K562 (cell line): ENCODE results near the gene LY6G6C. TPM values are rescaled to one million over a fixed set of nuclear protein-coding genes. Genes with fewer than 3 reads are reported as not detected.

ENCODE experiments used
- ATAC-seq: fragments of 200-7000 bp; cut with Tn5 transposase; 3 replicates; pipeline ENCODE4 v1.9.1; 2020; ENCODE audit warnings: moderate library complexity
- BruUV-seq: library from RNA; stranded (reverse); fragments of 400-500 nt; replicated peaks from 2 replicates; lab custom pipeline; 2021; lab: Mats Ljungman, UMichigan
- CTCF ChIA-PET: fragments of 300-600 bp; formaldehyde crosslinking; extraction: SDS; loops from one replicate; lab custom pipeline; 2021; ENCODE audit warnings: low intra/inter-chr PET ratio; lab: Yijun Ruan, JAX
- POLR2A ChIA-PET: fragments of 300-600, 350-650 bp; sonication (Branson Sonifier 250); formaldehyde crosslinking; extraction: SDS; loops from one replicate; lab custom pipeline; 2021; ENCODE audit warnings: antibody characterized with exemption, inconsistent platforms; lab: Yijun Ruan, JAX
- DNase-seq, 4 experiments: peaks; one replicate each; pipeline versions ENCODE4 v3.0.0 to v3.0.0-alpha.2; 2011 to 2018; ENCODE audit warnings: low spot score in 3 of 4, mixed read lengths in 3 of 4; ENCODE audit errors: extremely low read depth in 1 of 4
- FAIRE-seq: peaks from 2 replicates; lab custom pipeline; 2011; peaks lifted over from hg19 to GRCh38; lab: Jason Lieb, UNC
- H2AFZ ChIP-seq: 2 replicates; pipeline ENCODE4 v1.6.0; 2011; ENCODE audit warnings: low read depth, low read length, control low read depth, inconsistent platforms
- H3K27ac ChIP-seq: fragments of 200-600 bp; 3 replicates; pipeline ENCODE4 v1.8.0; 2011; ENCODE audit warnings: low read depth, mild to moderate bottlenecking, control low read depth, inconsistent platforms, low read length, moderate library complexity, mixed read lengths; ENCODE audit errors: extremely low read depth
- H3K27me3 ChIP-seq, 2 experiments: fragments of 300-600 bp in 1 of 2; 2 replicates in 1 of 2; 3 replicates in 1 of 2; pipeline versions ENCODE4 v1.6.0 to v1.8.0; 2011; ENCODE audit warnings: inconsistent platforms in 2 of 2, low read length in 2 of 2, mild to moderate bottlenecking in 1 of 2, mixed read lengths in 1 of 2, moderate library complexity in 1 of 2; ENCODE audit not compliant: control insufficient read depth in 2 of 2, insufficient read depth in 2 of 2
- H3K36me3 ChIP-seq: fragments of 300-600 bp; 3 replicates; pipeline ENCODE4 v1.8.0; 2011; ENCODE audit warnings: mild to moderate bottlenecking, low read length, inconsistent platforms; ENCODE audit not compliant: control insufficient read depth, insufficient read depth
- H3K4me1 ChIP-seq, 2 experiments: fragments of 200-600 bp in 1 of 2; replicated peaks in 1 of 2; 2 replicates in 1 of 2; 3 replicates in 1 of 2; pipeline versions ENCODE4 v1.5.1 to v1.8.0; 2011; ENCODE audit warnings: inconsistent platforms in 2 of 2, low read length in 2 of 2, mild to moderate bottlenecking in 1 of 2, mixed read lengths in 1 of 2, moderate library complexity in 1 of 2; ENCODE audit not compliant: control insufficient read depth in 2 of 2, insufficient read depth in 2 of 2
- H3K4me2 ChIP-seq: 2 replicates; pipeline ENCODE4 v1.6.1; 2011; ENCODE audit warnings: low read length, control low read depth, inconsistent platforms, mixed read lengths; ENCODE audit not compliant: insufficient read depth
- H3K4me3 ChIP-seq: fragments of 200-600 bp; sonication (generic), shearing (Covaris generic); 2 replicates; pipeline ENCODE4 v1.5.1; 2016; ENCODE audit warnings: control low read depth, inconsistent platforms
- H3K79me2 ChIP-seq: fragments of 200-600 bp; 3 replicates; pipeline ENCODE4 v1.8.0; 2011; ENCODE audit warnings: low read length, inconsistent platforms; ENCODE audit not compliant: control insufficient read depth, insufficient read depth
- H3K9ac ChIP-seq, 2 experiments: 2 replicates each; pipeline versions ENCODE4 v1.6.0 to v1.6.1; 2011; ENCODE audit warnings: low read depth in 2 of 2, low read length in 2 of 2, control low read depth in 1 of 2, inconsistent platforms in 1 of 2, mild to moderate bottlenecking in 1 of 2, mixed read lengths in 1 of 2; ENCODE audit not compliant: insufficient read depth in 1 of 2
- H3K9me1 ChIP-seq: one replicate; pipeline ENCODE4 v1.6.0; 2011; ENCODE audit warnings: inconsistent platforms, mild to moderate bottlenecking, low read length, moderate library complexity; ENCODE audit not compliant: control insufficient read depth, insufficient read depth
- H3K9me3 ChIP-seq: replicated peaks from 2 replicates; pipeline ENCODE4 v1.5.1; 2011; ENCODE audit warnings: low read depth, low read length, inconsistent platforms; ENCODE audit not compliant: control insufficient read depth, insufficient read depth
- H4K20me1 ChIP-seq: replicated peaks from 2 replicates; pipeline ENCODE4 v1.6.1; 2011; ENCODE audit warnings: low read length, inconsistent platforms, mixed read lengths; ENCODE audit not compliant: control insufficient read depth, insufficient read depth
- BCL6 ChIP-seq: fragments of 250-450 bp; sonication (Bioruptor Pico); IDR thresholded peaks from 2 replicates; pipeline ENCODE4 v1.4.0; 2020
- FOXA3 ChIP-seq, 2 experiments: fragments of 450-650 bp in 1 of 2; sonication (generic) in 1 of 2; formaldehyde crosslinking; IDR thresholded peaks in 1 of 2; conservative IDR thresholded peaks in 1 of 2; 2 replicates each; pipeline versions ENCODE4 v1.4.0 to v1.8.0; 2020 to 2022; ENCODE audit warnings: mild to moderate bottlenecking in 2 of 2, missing genetic modification reagents in 1 of 2
- HNRNPLL ChIP-seq: fragments of 200-400 bp; formaldehyde crosslinking; IDR thresholded peaks from 2 replicates; pipeline ENCODE4 v1.6.1; 2017; ENCODE audit warnings: low read length, low read depth, mild to moderate bottlenecking; ENCODE audit not compliant: poor library complexity, severe bottlenecking
- MCM3 ChIP-seq: fragments of 450-650 bp; IDR thresholded peaks from 2 replicates; pipeline ENCODE4 v1.6.1; 2016
- MED1 ChIP-seq: sonication (generic); formaldehyde crosslinking; IDR thresholded peaks from 2 replicates; pipeline ENCODE4 v1.8.1; 2023; ENCODE audit warnings: missing genetic modification reagents, borderline replicate concordance
- POLR2G ChIP-seq: fragments of 200-400 bp; formaldehyde crosslinking; IDR thresholded peaks from 2 replicates; pipeline ENCODE4 v1.6.1; 2017; ENCODE audit warnings: low read depth, mild to moderate bottlenecking, antibody characterized with exemption, low read length, moderate library complexity
- RBFOX2 ChIP-seq: fragments of 200-400 bp; formaldehyde crosslinking; IDR thresholded peaks from 2 replicates; pipeline ENCODE4 v1.6.1; 2017; ENCODE audit warnings: low read depth, mild to moderate bottlenecking, low read length, moderate library complexity
- RBM22 ChIP-seq: fragments of 200-400 bp; formaldehyde crosslinking; IDR thresholded peaks from 2 replicates; pipeline ENCODE4 v1.6.1; 2018; ENCODE audit warnings: low read length, low read depth; ENCODE audit not compliant: poor library complexity, severe bottlenecking
- SLC30A9 ChIP-seq: fragments of 250-450 bp; sonication (Bioruptor Pico); IDR thresholded peaks from 2 replicates; pipeline ENCODE4 v1.8.0; 2022; ENCODE audit warnings: mild to moderate bottlenecking, moderate library complexity
- ZNF184 ChIP-seq: sonication (generic); formaldehyde crosslinking; IDR thresholded peaks from 2 replicates; pipeline ENCODE4 v1.5.0; 2020; ENCODE audit warnings: missing genetic modification reagents
- WGBS: fragments of 100-300 bp; shearing (Covaris generic); methylation state at CpG from one replicate; pipeline ENCODE4 v1.1.6; 2016; ENCODE audit warnings: low coverage, mixed read lengths; ENCODE audit not compliant: insufficient coverage; ENCODE audit errors: missing lambda C conversion rate; 5-methylcytosine and 5-hydroxymethylcytosine counted together
- in situ Hi-C: fragments of 300-500 bp; cut with MboI; formaldehyde crosslinking; loops from 4 replicates; pipeline ENCODE4 v1.15.0; 2018; ENCODE audit warnings: inconsistent platforms, mixed read lengths
- intact Hi-C: fragments of 100-400 bp; cut with micrococcal nuclease; formaldehyde crosslinking; loops from 2 replicates; pipeline ENCODE4 v1.14.2; 2022
- polyA plus RNA-seq, 8 experiments: library from polyadenylated mRNA; depleted of rRNA in 4 of 8; stranded (reverse) in 5 of 8; unstranded in 3 of 8; fragments of >200 nt; fragmentation: Nextera tagmentation in 2 of 8; fragmentation: Illumina TruSeq in 1 of 8; extraction: Ambion mirVana in 2 of 8; extraction: Trizol in 1 of 8; gene quantifications; 2 replicates each; pipeline versions ENCODE4 v1.2.1 to v1.2.3, GENCODE V29; 2011 to 2014; ENCODE audit warnings: inconsistent platforms in 1 of 8, missing spikeins in 1 of 8
- total RNA-seq, 7 experiments: library from RNA; depleted of rRNA in 6 of 7; stranded (reverse); fragments of >200 nt in 6 of 7; fragmentation: Illumina TruSeq in 2 of 7; extraction: Trizol in 2 of 7; gene quantifications; 2 replicates each; pipeline versions ENCODE4 v1.2.1 to v1.2.3, GENCODE V29; 2011 to 2021; ENCODE audit warnings: low replicate concordance in 1 of 7
- TF ChIP-seq, protein P1 (sequence below): fragments of 250-450 bp; sonication (Bioruptor Pico); IDR thresholded peaks from 2 replicates; pipeline ENCODE4 v1.6.1; 2021; ENCODE audit warnings: mild to moderate bottlenecking
- TF ChIP-seq, protein P2 (sequence below): sonication (generic); formaldehyde crosslinking; IDR thresholded peaks from 2 replicates; pipeline ENCODE4 v1.8.0; 2022; ENCODE audit warnings: missing genetic modification reagents, mild to moderate bottlenecking, moderate library complexity, borderline replicate concordance
- TF ChIP-seq, protein P3 (sequence below): fragments of 450-650 bp; formaldehyde crosslinking; IDR thresholded peaks from 2 replicates; pipeline ENCODE4 v1.4.0; 2022; ENCODE audit warnings: missing genetic modification characterization

LY6G6C gene
- total and polyA plus RNA-seq, 9 of the 15 experiments (the other 6 are each of a cell fraction or from before 2014, with no cell fraction given): 0.06 to 0.20 TPM; not detected in 7

DNA sequence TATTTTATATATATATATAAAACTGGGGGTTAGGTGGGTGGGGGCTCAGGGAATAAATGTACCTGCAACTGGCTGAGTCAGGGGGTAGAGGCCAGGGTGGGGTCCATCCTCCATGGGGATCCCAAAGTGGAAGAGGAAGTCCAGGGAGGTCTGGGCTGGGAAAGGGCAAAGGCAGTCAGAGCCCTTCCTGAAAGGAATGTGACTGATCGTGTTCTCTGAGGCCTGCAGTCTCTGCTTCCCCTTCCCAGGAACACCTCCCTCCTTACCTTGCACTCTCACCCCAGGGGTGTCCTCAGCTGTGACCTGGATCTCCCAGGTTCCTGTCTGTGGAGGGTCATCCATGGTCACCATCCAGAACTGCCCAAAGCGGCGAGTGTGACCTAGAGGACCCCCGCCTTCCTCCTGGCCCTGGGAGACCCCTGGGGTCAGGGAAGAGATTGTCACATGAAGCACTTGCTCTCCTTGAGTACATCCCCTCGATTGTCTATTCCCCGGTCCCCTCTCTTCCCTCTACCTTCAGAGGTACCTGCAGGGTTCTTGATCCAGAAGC is 45.6 kb upstream of the LY6G6C start (continued):
- TF ChIP-seq, protein P1, sequence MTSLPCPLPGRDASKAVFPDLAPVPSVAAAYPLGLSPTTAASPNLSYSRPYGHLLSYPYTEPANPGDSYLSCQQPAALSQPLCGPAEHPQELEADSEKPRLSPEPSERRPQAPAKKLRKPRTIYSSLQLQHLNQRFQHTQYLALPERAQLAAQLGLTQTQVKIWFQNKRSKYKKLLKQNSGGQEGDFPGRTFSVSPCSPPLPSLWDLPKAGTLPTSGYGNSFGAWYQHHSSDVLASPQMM (CRISPR knock-in tag): no peak
- no peak for TF ChIP-seq SLC30A9 (CRISPR knock-in tag)
- no peak for TF ChIP-seq BCL6 (CRISPR knock-in tag)
- TF ChIP-seq FOXA3 (CRISPR knock-in tag; conservative IDR thresholded peaks at IDR 0.05 in 1 of 2, IDR thresholded peaks at IDR 0.05 in 1 of 2): 0 out of 4 replicates have a peak, but pooled peaks of 1 of the 2 experiments have one; percentile 21

DNA sequence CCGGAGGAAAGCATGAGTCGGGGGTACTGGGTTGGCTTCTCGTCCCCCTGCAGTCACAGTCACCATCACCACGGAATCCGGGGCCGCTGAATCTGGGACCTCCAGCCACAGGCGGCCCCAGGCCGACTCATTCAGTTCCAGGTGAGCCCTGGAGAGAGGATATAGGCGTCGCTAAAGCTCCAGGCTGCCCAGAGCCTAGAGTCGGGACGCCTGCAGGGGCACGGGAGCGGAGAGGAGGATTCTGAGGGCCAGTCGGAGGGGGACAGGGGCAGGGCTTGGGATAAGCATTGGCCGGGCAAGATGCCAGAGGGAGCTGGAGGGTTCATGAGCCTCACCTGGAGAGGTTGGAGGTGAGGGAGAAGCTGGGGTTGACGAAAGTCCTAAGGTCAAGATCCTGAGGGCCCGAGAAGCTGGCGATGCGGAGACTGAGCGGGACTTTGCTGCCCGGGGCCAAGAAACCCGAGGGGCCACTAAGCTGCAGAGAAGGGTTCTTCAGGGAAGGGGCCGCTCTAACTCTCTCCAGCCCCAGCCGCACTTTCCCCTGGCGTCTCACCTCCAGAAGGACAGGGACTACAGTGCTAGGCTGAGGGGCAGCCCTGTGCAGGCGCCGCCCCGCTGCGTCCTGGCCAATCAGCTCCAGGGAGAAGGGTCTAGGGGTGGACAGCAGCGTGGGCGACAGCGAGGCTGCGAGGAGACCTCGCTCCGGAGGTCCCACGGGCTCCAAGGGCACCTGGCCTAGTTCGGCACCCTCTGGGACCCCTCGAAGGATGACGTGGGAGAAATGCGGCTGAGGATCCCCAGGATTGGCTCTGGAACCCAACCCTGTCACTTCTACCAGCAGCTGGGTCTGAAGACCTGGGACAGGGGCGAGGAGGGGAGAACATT is 44.6 kb upstream of the LY6G6C start:
- Histone ChIP-seq H3K36me3 (peaks cover 30% of the 10 kb centered on the region; the same call in 2 of the 3 replicates), H3K9ac (peak overlapping the region in 1 of 2 experiments; percentile 72; a peak in 2 of 4 replicates), H2AFZ (no peak overlapping the region), H3K9me1 (peaks cover 4% of the 10 kb centered on the region), H3K4me2 (no peak overlapping the region), H3K27me3 (no peaks in the 10 kb centered on the region), H3K27ac (no peak overlapping the region), H3K9me3 (no peaks in the 10 kb centered on the region), H3K79me2 (no peaks in the 10 kb centered on the region), H3K4me3 (no peak overlapping the region), H4K20me1 (no peaks in the 10 kb centered on the region), H3K4me1 (peaks cover 18 to 47% of the 10 kb centered on the region in 2 experiments; a peak in 4 of 5 replicates)
- ATAC-seq (no peak), FAIRE-seq (no peak), DNase-seq (peak in 1 of 4 experiments; percentile 62)
- POLR2A ChIA-PET: interaction anchor here (0.7 to 5.9 kb wide), 20 partner anchors 7 to 106 kb away, joined by 3 to 75 read pairs (median 3); partner anchors contain the start of genes C6orf47, CLIC1, HSPA1B and LSM2
- WGBS: 76% methylated on average over 42 of the region's 42 CpGs
- CTCF ChIA-PET: interaction anchor here (1.4 kb wide), 1 partner anchor 86 kb away, joined by 4 read pairs; the partner anchor contains the start of gene LY6G5C
- intact Hi-C loops: no loop called here
- in situ Hi-C loops: loop anchor here (5.0 kb wide), 1 partner anchor 79 kb away; no protein-coding TSS in a partner anchor
- BruUV-seq: no TSS peak
- 0 out of 2 replicates have a peak, but pooled peaks have one; percentile 31 for TF ChIP-seq MED1 (CRISPR knock-in tag)
- TF ChIP-seq, protein P2, sequence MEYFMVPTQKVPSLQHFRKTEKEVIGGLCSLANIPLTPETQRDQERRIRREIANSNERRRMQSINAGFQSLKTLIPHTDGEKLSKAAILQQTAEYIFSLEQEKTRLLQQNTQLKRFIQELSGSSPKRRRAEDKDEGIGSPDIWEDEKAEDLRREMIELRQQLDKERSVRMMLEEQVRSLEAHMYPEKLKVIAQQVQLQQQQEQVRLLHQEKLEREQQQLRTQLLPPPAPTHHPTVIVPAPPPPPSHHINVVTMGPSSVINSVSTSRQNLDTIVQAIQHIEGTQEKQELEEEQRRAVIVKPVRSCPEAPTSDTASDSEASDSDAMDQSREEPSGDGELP (CRISPR knock-in tag): peak; percentile 34; the same call in 1 of the 2 replicates
- no peak for TF ChIP-seq HNRNPLL
- TF ChIP-seq RBFOX2: peak; percentile 53
- TF ChIP-seq RBM22: peak; percentile 48
- 0 out of 4 replicates have a peak, but pooled peaks of 1 of the 2 experiments have one; percentile 20 for TF ChIP-seq FOXA3 (CRISPR knock-in tag; conservative IDR thresholded peaks at IDR 0.05 in 1 of 2, IDR thresholded peaks at IDR 0.05 in 1 of 2)
- TF ChIP-seq ZNF184: peak; percentile 35; the same call in 1 of the 2 replicates
- TF ChIP-seq, protein P3, sequence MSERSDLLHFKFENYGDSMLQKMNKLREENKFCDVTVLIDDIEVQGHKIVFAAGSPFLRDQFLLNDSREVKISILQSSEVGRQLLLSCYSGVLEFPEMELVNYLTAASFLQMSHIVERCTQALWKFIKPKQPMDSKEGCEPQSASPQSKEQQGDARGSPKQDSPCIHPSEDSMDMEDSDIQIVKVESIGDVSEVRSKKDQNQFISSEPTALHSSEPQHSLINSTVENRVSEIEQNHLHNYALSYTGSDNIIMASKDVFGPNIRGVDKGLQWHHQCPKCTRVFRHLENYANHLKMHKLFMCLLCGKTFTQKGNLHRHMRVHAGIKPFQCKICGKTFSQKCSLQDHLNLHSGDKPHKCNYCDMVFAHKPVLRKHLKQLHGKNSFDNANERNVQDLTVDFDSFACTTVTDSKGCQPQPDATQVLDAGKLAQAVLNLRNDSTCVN (CRISPR knock-in tag): 0 out of 2 replicates have a peak, but pooled peaks have one; percentile 26
- TF ChIP-seq MCM3: no peak
- peak; percentile 77 for TF ChIP-seq POLR2G
